ENCODE measurements around the gene LYZL6. TPM values are rescaled to one million over a fixed set of nuclear protein-coding genes. Genes with fewer than 3 reads are reported as not detected.
"Not testable (repeated sequence)": the region's sequence is repeated elsewhere in the genome, so short reads cannot be mapped to it uniquely, and the experiment has no call there.

The LYZL6 gene
- total RNA-seq, 1 experiment from 2014 or later, result not detected

GRCh38 chr17:35947156-35947585, 3.7 kb upstream of the LYZL6 start:
- DNase-seq (ENCODE audit: low spot score), result peak; percentile 77

DNA sequence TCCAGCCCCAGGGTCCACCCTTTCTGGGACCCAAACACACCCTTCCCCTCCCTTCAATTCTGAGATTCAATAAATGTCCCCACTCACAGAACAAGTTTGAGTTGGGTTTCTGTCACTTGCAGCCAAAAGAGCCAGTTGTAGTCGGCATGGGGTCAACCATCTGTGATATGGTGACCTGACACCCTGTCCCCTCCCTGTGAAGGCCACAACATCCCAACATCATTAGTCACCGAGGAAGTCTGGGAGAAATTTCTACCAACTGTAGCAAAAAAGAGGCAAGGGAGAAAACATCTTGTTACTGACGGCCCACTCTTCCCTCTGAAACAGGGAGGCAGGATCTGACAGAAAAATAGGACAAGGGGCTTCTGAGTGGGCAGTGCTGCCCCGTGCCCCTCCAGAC, 638 bp upstream of the LYZL6 start:
- no peak for DNase-seq (ENCODE audit: low spot score)

DNA sequence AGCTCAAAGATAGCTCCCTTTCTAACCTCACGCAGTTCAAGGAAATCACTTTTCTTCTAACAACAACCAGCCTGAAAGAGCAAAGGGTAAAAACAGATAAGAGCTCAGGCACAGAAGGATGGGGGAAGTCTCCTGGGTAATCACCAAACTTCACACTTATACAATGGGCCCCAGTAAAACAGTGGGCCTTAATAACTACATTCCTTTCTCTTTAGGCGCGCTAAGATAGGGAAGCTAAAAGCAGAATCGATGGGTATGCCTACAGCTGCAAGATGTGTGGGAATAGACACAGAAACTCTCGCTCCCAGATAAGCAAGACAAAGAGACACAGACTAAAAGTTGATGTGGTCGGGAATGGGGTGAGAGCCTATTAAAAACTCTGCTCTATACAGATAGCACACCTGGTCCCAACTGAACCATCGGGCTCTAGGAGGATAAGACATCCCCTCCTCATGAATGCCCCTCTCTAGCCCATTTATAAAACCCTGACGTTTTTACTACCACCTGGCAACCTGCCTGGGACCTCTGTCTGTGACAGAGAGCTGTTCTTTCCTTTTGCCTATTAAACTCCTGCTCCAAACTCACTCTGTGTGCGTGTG, 826 bp downstream of the LYZL6 start:
- DNase-seq (ENCODE audit: low spot score), result no peak

GRCh38 chr17:35938492-35938891, 5.0 kb downstream of the LYZL6 start:
- DNase-seq (ENCODE audit: low spot score), result not testable (repeated sequence)

GRCh38 chr17:35936063-35936462, 7.5 kb downstream of the LYZL6 start:
- no peak for DNase-seq (ENCODE audit: low spot score)

GRCh38 chr17:35934760-35935159, 8.8 kb downstream of the LYZL6 start:
- no peak for DNase-seq (ENCODE audit: low spot score)

DNA sequence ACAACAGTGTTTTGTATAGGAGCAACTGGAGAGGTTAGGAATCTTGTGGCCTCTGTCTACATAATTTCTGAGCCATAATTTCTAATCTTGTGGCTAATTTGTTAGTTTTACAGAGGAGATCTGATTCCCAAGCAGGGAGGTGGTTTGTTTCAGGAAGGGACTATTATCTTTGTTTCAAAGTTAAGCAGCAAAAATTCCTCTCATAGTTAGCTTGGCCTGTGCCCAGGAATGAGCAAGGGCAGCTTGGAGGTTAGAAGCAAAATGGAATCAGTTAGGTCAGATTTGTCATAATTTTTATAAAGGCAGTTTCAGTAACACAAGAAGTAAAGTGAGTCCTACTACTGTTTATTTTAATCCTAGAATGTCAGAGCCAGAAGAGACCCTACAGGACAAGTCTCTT, 10.9 kb downstream of the LYZL6 start:
- no peak for DNase-seq (ENCODE audit: low spot score)

DNA sequence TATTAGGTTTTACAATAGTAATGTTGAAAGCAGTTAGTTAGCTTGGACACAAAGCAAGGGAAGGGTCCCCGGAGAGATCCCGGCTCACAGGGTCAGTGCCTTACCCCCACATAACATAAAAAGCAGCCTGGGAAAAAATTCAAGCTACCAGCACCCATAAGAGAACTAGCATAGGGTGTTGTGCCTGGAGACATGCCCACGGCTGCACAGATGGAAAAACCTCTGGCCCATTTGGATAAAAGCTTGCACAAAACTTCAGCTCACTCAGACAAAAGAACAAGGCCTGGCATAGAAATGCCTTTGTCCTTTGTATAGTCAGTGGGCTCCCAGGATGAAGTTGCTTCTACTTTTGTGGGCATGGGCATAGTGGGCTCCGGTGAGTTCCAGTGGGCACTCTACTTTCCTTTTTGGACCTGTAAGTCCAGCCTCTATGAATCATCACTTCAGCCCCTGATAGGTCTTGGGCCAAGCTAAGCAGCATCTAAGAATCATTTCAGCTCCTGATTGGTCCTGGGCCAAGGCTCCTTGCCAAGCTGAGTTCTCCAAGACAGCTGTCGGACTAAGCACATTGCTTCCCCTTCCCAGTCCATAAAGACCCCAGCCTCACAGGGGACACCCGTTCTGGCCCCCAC, 11.6 kb downstream of the LYZL6 start:
- no peak for DNase-seq (ENCODE audit: low spot score)

- DNase-seq (ENCODE audit: low spot score), result peak; percentile 92
Measured at GRCh38 chr17:35930211-35931065, 13.1 kb downstream of the LYZL6 start, which contains the start of gene RDM1. TSS of gene RDM1 (minus strand) at chr17:35930773. CDS start at chr17:35930727, 46 bp downstream.

- no peak for DNase-seq (ENCODE audit: low spot score)
Measured at GRCh38 chr17:35927714-35928113, 15.8 kb downstream of the LYZL6 start.

- no peak for DNase-seq (ENCODE audit: low spot score)
Measured at GRCh38 chr17:35923609-35924114, 19.9 kb downstream of the LYZL6 start.

DNA sequence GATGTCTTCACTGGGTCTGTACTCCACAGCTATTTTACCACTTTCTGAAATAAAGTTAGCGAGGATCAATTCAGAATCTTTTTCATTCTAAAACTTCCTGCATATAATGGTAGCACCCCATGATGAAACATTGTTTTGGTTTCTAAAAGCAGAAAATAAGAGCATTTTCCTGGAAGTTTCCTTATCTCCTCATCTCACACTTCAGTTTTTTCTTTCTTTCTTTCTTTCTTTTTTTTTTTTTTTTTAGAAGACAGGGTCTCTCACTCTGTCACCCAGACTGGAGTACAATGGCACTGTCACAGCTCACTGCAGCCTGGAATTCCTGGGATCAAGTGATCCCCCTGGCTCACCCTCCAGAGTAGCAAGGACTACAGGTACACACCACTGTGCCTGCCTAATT, 23.3 kb downstream of the LYZL6 start:
- DNase-seq (ENCODE audit: low spot score), result no peak

DNA sequence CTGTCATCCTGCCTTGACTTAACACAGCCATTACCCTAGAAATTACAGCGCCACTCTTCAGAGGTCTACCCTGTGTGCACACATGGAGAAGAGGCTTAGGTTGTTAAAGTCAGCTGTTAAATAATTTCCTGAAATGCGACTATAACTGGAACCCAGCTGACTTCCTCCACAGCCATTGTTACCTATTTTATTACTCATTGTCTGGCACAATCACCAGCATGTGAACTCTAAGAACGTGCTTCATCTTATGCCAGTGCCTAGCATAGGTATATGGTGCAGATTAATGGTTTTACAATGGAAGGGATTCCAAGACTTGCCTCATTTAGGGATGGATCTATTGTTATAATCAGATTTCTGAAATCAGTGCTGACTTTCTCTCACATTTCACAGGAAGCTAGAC, 24.8 kb downstream of the LYZL6 start:
- no peak for DNase-seq (ENCODE audit: low spot score)

DNA sequence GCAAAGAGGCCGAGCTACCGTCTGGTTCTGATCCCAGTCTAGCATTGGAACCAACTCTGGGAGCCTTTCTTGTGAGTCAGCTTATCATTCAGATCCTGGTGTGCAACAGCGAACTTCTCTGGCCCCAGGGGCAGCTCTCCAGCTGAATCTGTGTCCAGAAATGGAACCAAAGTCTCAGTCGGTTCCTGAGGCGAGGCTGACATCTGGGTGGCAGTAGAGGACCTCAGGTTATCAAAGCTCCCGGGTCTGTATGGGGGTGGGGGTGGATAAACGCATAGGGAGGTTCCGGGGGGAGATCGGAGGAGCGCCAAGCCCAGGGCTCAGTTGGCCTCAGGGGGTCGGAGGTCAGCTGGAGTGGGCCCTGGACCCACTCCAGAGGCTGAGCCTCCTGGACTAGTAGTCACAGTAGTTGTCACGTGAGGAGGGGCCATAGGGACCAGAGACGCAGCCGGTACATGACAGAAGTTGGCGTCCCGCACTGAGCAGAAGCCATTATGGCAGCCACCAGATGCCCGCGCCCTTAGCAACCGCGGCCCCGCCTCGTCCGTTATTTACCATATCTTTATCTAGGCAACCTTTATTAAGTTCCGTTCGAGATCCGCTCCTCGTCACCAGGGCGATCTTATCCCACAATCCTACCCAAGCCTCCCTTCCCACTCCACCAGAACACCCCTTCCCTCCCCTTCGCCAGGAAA, 25.8 kb downstream of the LYZL6 start:
- DNase-seq (ENCODE audit: low spot score), result no peak

- DNase-seq (ENCODE audit: low spot score), result no peak
Measured at GRCh38 chr17:35915153-35915964, 28.2 kb downstream of the LYZL6 start.

GRCh38 chr17:35914354-35914753, 29.2 kb downstream of the LYZL6 start:
- DNase-seq (ENCODE audit: low spot score), result no peak

DNA sequence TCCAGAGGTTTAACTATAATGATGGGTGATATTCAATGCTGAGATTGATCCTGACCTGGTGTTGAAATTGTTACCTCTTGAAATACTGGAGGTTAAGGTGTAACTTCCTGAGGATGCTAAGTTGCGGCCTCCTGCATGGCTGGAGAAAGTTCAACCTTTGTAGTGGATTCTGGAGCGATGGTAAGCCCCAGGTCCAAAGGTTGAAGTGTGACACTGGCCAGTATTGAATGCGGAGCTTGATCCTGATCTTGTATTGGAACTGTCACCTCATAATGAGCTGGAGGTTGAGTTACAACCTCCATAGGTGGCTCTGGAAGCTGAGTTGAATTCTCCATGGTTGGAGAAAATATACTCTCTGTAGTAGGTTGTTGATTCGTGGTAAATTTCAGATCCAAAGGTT, 29.9 kb downstream of the LYZL6 start:
- no peak for DNase-seq (ENCODE audit: low spot score)

- DNase-seq (ENCODE audit: low spot score), result no peak
Measured at GRCh38 chr17:35912942-35913341, 30.6 kb downstream of the LYZL6 start.

GRCh38 chr17:35912339-35912912, 31.1 kb downstream of the LYZL6 start:
- DNase-seq (ENCODE audit: low spot score), result no peak

GRCh38 chr17:35909408-35909807, 34.1 kb downstream of the LYZL6 start:
- no peak for DNase-seq (ENCODE audit: low spot score)

DNA sequence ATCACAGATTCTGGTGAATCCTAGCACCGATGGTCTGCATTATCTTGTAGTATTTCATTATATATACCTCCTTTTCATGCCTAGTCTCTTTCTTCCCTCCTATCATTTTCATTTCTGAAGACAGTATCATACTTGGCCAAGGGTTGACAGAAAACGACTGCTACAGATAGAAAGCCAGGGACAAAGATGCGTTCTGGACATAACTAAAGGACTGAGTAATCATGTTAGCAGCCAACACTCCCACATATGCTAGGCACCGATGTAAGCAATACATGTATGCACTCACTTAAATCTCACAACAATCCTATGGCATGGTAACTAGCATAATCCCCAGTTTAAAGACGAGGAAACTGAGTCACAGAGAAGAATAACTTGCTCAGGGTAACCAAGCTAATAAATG, 35.8 kb downstream of the LYZL6 start:
- DNase-seq (ENCODE audit: low spot score), result no peak
